ENCODE results near the gene SLC6A12.

Gene SLC6A12

DNA sequence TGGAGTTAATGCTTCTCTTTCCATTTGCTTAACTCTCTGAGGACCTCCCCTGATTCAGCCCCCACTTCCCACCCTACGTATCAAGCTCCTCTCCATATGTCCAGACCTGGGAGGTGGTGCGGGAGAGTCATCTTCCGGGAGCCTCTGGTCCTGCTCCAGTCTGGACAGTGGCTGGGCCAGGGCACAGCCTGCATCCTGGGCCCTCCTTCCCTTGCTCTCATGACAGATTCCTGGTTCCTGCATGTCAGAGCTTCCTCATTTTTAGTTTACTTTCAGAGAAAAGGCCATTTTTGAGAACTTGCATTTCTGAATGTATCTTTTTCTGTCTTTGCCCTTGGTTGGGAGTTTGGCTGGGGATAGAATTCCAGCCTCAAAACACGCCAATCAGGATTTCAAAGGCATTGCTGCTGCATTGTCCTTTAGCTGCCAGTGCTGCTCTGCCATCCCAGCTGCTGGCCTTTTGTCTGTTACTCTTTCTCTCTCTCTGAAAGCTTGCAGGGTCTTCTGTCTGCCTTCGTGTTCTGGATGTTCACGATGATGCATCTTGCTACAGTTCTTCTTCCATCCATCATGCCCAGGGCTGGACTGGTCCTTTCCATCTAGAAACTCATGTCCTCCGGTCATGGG is 54.7 kb downstream of the SLC6A12 start:
- no peak for DNase-seq

DNA sequence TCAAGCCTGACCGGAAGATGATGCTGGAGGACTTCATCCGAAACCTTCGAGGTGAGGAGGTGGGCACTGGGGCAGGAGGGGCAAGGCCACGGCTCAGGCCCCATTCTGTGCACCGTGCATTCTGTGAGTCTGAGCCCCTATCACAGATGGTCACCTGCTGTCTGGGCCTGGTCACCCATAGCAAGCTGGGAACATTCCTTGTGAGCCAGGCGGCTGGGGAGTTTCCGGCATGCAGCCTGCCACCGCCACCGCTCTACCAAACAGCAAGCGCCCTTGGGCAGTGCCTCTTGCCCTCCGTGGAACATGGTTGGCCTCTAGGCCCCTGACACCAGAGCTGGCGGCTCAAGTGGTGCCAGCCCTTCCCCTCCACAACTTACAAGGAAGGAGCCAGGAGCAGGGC is 56.3 kb downstream of the SLC6A12 start:
- no peak for DNase-seq

DNA sequence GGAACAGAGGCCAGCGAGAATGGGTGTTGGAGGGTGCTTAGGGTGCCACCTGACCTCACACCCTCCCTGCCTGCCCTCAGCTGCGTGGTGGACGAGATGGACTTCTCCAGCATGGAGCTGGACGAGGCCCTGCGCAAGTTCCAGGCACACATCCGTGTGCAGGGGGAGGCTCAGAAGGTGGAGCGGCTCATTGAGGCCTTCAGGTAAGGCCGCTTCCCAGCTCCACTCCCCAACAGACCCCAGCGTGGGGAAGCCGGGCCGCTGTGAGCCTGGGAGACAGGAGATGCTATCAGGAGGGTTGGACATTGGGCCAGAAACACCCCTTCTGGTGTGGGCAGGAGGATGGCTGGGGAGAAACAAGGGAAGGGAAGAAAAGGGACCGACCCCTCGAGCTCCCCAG is 57.0 kb downstream of the SLC6A12 start:
- DNase-seq: no peak

DNA sequence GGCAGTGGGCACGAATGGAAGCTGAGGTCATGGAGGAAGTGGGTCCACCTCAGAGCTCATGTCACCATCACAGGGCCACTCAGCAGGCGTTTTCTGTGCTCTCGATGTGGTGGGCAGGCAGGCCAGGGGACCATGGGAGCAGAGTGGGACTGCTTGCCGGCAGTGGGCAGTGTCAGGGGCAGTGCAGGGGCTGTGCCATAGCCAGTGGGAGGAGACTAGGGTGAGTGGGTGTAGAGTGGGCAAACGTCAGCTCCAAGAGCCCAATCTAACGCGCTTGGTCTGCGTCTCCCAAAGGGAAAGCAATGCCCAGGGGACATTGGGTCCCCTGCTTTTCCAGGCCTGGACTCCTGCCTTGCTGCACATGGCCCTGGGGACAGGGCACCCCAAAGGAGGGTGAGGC is 58.3 kb downstream of the SLC6A12 start:
- DNase-seq: no peak

DNA sequence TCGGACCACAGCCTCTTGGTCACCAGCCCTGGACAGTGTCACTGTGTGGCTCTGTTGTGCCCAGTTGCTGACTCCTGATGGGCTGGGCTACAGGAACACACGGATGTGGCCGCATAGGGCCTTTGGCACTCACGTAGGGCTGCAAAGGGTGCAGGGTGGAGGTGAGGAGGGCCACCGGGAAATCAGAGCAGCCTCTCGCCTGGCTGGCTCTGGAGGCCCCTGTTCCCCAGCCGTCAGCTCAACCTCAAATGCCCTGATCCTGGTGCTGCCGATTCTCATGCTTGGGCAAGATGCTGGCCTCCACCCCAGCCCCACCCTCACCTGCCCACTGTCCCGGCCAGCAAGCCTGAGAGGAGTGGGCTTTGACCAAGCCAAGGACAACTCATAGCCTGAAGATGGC is 59.0 kb downstream of the SLC6A12 start:
- no peak for DNase-seq

DNA sequence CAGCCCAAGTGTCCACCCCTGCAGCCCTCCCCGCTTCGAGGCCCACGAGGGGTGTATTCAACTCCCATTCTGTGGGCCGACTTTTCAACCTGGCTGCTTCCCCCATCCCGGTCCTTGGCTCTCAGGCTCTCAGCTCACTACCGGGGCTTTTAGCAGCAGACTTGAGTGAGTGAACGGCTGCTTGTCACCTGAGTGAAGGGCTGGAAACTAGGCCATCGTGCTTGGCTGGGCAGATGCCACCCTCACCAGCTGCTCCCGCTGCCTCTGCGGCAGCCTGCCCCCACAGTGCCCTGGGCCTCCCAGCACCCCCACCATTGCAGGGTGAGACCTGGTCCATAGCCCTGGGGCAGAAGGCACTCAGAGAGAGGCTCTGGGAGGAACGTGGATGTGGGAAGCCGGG is 59.9 kb downstream of the SLC6A12 start:
- DNase-seq: no peak

DNA sequence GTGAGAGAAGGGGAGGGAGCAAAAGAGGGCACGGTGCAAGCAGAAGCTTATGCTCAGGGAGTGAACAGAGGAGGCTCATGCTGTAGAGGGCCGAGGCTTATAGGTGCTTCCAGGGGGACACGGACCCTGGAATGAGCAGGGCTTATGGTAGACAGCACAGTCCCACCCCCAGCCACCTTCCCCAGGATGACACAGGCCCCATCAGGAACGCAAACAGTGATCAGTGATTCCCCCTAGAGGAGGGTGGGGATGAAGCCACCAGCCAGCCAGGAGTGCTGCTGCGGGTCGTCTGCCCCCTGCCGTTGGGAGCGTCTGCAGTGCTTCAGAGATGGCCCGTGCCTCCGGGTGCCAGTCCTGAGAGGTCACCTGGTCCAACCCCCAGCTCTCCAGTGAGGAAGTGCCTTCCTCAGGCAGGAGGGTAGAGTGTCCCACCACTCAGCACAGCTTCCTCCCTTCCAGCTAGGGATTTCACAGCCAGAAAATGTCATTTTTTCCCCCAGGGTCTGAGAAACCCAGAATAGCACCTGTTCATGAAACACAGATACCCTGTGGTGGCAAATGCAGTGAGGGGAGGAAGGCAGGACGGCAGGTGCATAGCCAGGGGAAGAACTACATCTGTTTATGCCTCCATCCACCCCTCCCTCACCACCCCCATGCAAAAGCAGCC is 60.7 kb downstream of the SLC6A12 start:
- no peak for DNase-seq

DNA sequence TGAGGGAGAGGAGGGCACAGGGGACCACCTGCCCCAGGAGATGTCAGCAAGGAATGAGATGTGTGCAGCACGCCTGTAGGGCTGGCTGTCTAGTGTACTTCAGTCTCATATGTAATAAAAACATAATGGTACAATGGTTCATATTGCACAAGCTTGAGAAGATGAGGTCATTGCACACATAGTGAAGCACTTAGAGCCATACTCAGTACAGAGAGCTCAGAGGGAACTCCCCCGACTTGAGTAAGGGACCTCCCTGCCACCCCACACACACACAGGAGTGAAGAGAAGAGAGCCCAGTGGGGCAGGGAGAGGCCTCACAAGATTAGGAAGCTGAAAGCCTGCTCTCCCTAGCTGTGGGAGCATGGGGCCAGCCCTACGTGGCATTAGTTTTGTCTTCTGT is 61.5 kb downstream of the SLC6A12 start:
- no peak for DNase-seq

DNA sequence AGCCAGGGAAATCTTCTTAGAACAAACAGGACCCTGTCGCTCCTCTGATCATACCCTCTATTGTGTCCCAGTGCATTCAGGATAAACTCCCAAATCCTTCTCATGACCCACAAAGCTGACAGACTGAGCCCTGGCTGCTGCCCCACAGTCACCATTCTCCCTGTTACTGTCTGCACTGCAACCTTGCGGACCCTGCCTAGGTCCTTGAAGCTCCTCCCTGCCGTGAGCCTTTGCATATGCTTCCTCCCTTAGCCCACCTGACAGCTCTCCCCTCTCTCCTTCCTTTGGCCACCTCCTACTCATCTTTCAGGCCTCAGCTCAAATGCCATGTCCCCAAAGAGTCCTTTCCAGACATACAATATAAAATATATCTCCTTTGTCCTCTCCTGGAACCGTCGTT is 62.4 kb downstream of the SLC6A12 start:
- DNase-seq: no peak

DNA sequence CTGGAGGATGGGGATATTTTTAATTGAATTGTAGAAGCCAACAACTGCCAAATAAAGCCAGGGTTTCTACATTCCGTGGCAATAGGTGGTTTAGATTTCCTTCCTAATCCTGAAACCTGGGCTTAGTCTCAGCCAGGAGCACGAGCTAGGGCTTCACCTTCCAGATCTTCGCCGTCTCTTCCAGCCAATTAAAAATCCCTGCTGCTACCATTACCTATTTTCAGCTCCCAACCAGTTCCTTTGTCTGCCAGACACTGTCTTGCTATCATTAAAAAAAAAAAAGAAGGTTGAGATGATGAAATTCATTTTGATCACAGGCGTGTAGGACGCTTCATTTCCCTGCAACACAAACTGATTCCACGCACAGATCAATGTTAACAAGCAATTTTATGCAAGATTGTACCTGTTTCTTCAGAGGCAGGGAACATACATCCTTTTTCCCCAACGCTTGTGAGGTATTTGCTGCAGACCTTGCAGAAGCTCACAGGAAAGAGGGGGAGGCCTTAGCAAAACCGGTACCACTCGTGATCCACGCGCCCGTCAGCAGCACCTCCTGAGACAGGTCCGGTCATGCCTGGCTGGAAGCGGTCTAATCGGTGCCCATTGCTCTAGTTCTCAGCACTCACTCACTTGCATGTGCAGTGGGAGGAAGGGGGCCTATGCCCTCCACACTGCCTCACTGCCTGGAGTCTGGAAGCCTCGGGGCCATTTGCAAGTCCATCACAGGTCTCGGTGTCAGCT is 65.1 kb downstream of the SLC6A12 start:
- no peak for DNase-seq

DNA sequence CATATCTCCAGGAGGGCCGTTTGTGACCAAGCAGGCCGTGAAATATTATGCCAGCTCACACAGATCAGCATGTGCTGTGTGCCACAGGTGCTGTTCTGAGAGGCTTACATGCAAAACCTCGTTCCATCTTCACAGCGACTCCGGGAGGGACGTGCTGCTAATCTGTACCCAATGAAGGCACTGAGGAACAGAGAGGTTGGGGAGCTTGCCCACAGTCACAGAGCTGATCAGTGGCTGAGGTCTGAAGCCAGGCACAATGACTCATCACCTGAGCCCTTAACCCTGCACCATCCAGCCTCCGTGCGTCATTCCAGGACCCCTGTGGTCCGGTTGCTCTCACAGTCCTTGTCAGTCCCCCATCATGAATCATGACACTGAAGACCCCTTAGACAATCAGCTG is 66.7 kb downstream of the SLC6A12 start:
- DNase-seq: no peak

DNA sequence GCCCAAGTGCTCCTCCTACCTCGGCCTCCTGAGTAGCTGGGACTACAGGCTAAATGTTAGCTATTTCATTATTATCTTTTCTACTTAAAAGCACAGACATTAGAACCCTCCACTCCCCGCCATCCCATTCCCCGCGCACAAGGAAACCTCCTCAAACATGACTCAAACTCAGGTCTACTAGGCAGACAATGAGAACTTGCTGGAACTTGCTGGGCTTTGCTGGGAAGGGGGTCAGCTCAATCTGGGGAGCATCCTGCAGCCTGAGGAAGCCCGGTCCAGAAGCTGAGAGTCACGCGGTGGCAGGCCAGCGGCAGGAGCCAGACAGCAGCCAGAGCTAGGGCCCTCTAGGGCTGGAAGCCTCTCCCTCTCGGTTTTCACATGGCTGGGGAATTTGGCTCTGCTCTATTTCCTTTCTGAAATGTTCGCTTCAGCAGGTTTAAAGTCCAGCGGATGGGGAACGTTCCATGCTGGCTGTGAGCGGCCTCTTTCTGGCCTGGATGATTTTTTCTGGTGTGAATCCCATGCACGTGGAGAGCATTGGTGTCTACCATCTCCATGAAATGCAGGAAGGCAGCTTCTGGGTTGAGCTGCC is 68.5 kb downstream of the SLC6A12 start:
- peak; percentile 43 for DNase-seq

DNA sequence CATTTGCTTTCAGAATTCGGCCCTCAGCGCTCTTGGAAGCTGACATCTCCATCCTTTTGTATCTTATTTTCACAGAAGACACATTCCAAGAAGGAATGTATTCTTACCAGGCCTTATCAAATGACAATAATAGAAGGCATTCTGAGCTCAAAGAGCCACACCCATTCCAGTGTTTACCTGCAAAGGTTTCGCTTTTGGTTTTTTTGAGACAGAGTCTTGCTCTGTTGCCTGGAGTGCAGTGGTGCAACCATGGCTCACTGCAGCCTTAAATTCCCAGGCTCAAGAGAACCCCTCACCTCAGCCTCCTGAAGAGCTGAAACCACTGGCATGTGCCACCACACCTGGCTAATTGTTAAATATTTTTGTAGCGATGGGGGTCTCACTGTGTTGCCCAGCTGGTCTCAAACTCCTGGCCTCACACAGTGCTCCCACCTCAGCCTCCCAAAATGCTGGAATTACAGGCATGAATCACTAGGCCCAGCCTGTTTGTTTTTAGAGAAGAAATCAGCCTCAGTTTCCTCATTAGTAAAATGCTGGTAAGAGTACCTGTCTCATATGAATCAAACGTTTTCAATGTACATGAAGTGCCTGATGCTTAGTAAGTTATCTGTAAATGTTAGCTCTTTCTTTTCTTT is 69.2 kb downstream of the SLC6A12 start:
- DNase-seq: no peak

DNA sequence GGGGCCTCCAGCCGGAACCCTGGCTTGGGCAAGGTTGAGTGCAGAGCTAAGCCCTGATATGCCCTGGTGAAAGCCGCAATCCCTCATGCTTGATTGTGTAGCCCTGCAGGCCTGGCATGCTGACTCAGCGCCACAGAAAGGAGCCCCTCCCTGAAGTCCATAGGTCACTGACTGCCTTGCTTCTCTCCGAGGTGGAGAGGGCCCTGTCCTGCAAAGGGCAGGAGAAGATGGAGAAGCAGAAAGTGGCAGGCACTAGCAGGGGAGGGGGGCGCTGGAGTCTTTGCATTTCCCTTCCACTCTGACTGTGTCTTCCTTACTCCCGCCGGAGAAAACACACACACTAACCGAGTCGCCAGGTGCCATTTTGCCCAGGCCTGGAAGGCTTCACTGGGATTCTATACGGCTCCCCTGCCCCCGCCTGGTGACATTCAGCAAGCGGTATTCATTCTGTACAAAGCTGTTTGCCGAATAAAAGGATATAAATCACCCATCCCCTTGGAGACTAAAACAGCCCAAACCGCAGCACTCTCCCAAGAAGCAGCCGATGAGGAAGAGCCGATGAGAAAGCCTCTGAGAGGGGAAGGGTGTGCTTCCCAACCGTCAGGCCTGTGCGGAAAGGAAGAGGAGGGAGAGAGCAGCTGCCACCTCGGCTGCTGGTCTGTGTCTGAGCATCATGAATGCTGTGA is 69.8 kb downstream of the SLC6A12 start:
- DNase-seq: no peak

DNA sequence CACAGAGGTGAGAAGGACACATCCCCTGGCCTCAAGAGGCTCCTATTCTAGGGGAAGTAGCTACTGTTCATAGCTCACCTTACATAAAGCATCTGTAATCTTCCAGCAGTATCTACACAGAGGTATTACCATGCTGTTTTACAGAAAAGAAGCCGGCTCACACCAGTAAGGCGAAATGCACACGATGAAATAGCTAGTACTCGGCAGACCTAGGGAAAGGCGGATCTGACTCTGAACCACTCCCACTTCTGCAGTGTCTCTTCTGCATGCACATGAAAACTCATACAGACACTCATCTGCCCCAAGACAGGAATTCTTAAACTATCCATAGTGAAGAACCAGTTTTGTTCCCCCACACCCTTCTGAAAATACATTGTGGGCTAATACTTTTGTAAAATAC is 73.8 kb downstream of the SLC6A12 start:
- DNase-seq: no peak

Data from right hindlimb (tissue), 1 donor.